LNCAP (cell line): ENCODE data around the gene CCDC171.

ENCODE experiments used
- CTCF ChIP-seq: fragments of 450-650 bp; IDR thresholded peaks from 2 replicates; pipeline ENCODE4 v1.5.1; 2017; ENCODE audit warnings: mild to moderate bottlenecking

CCDC171 gene

GRCh38 chr9:15813076-15813475 lies 260.2 kb downstream of the CCDC171 start:
- TF ChIP-seq CTCF = no peak

DNA sequence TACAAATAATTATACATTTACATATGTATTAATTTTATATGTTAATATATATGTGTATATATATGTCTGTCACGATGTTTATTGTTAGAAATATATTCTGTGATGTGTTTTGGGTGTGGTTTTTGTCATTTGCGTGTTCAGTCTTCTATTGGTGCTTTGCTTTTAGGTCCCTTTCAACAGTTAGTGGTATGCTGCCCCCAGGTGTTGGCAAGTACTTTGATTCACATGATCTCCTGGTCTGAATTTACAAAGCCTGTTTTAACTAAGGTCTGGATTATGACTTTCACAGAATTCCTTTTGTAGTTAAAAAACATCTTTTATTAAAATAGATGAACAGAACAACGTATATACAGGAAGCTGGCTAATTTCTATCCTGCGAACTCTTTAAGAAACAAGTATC lies 271.5 kb downstream of the CCDC171 start:
- TF ChIP-seq CTCF = no peak

DNA sequence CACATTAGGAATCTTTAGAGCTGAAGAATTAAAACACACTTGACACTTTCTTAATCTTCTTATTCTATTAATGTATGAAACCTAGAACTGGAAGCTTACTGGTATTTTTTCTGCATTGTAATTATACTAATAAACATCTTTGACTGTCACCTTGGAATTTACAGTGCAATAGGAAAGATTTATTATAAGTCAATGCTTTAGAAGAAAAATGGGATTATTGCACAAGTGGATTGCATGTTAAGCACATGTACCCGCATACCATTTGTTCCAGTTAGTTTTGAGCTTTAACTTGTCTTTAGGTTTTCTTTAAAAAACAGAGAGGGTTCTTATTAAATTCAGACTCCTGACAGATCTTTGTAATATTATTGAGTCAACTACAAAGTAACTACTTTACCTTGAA lies 278.5 kb downstream of the CCDC171 start:
- no peak for TF ChIP-seq CTCF

DNA sequence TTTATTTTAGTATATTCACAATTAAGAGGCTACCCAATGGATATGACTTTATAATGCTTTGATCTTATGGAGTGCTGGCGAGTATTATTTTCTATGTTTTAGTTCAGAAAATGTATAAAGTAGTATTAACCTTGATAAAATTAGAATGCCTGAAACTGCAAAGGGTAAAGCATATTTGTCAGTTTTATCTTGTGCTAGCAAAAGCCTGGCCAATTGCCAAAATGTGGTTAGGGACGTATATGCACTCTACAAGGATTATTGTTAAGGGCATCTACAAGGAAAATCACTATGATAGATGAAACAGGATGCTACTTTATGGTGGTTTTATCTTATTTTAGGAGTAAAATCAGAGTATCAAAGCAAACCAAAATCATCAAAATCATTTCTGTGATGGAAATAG lies 281.7 kb downstream of the CCDC171 start:
- TF ChIP-seq CTCF = no peak

DNA sequence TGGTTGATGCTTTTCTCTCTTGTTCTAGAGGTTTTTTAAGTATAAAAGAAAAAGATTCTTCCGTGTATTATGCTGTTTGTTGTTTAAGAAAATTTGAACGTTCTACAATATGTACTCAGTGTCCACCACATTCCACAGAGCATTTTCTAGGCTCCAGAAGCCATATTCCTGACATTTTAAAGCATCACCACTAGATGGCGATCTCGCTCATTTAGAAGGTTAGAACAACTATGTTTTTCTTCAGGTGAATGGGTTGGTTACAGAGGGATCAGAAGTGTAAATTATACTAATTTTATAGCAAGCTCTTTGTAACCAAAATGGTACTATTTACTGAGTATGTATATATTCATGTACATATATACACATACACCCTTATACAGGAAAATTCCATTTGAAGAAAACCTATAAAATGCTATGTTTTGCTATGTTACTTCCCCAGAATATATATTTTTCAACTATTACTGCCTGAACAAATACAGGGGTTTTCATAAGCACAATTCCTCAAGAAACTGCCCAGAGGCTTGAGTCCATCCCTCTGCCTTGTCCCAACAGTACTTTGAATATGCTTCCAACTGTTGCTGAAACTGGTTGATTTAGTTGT lies 284.3 kb downstream of the CCDC171 start:
- TF ChIP-seq CTCF = peak; percentile 74

DNA sequence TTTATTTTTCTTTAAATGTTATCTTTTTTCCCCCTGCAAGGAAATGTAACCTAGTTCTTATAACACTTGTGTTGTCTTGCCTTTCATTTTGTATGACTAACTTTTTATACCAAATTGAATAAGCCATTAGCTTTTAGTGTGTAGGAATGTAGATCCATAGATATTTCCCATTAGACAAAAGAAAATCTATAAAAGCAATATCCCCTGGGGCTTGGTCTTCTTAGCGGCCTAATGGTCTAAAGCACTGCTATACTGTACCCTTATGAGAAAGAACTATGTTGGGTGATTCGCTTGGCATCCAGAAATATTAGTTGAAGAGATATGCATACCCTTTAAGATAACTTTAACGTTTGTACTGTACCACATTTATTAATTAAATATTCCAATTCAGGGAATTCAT lies 289.2 kb downstream of the CCDC171 start:
- TF ChIP-seq CTCF = no peak

DNA sequence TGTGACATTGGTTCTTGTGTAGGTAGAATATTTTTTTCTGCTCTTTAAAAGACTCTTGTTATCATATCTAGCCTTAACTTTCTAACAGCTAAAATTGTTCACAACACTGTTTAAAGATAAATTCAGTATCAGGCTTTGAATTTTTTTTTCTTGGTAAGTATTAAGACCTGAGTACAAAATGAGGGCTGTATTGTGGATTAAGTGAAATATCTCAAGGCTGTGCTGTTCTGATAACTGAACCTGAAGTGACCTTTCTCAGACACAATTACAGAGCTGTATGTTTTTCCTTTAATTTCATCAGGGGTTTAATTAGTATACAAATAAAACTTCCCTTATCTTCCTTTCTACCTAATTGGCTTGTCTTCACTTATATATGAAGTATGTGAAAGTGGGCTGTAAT lies 290.5 kb downstream of the CCDC171 start:
- no peak for TF ChIP-seq CTCF

DNA sequence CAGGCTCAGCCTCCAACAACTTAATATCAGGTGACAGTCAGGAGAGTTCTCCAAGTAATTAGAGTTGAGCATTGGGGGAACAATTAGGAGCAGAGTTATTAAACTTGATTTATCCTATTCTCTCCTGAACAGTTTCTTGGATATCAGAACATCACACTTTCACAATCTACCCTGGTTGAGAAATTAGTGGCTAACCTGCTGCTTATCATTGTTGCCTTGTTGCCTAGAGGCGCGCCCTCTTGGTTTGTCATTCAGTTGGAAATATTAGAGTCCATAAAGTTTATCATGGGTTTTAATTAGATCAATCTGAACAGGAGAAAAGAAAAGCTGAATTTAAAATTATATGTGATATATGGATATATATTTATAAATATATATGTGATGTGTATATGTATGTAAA lies 291.1 kb downstream of the CCDC171 start:
- TF ChIP-seq CTCF = no peak
